H1 (cell line): ENCODE data around the gene TBC1D26. TPM values are rescaled to one million over a fixed set of nuclear protein-coding genes. Genes with fewer than 3 reads are reported as not detected.

ENCODE experiments used
- CTCF ChIA-PET: fragments of 300-600 bp; sonication (Branson Sonifier 250); formaldehyde crosslinking; loops from one replicate; lab custom pipeline; 2021; ENCODE audit not compliant: partially characterized antibody; lab: Charles Lee
- POLR2A ChIA-PET: fragments of 300-600 bp; sonication (Branson Sonifier 250); formaldehyde crosslinking; loops from one replicate; lab custom pipeline; 2021; ENCODE audit warnings: inconsistent platforms; ENCODE audit not compliant: partially characterized antibody; lab: Charles Lee
- DNase-seq, 2 experiments: peaks; one replicate each; pipeline versions ENCODE4 v3.0.0 to v3.0.0-alpha.2; 2010 to 2022; ENCODE audit warnings: low spot score in 2 of 2, low read depth in 1 of 2, mixed read lengths in 1 of 2
- FAIRE-seq: peaks from 2 replicates; lab custom pipeline; 2011; peaks lifted over from hg19 to GRCh38; lab: Jason Lieb, UNC
- H2AFZ ChIP-seq: 2 replicates; pipeline ENCODE4 v1.8.1; 2012; ENCODE audit warnings: low read length, inconsistent platforms
- H2AK5ac ChIP-seq: 2 replicates; pipeline ENCODE4 v1.6.1; 2013; ENCODE audit warnings: low read depth, low read length
- H2BK120ac ChIP-seq: replicated peaks from 2 replicates; pipeline ENCODE3; 2013; ENCODE audit warnings: low read depth, low read length, inconsistent platforms
- H2BK12ac ChIP-seq: 2 replicates; pipeline ENCODE4 v1.6.1; 2013; ENCODE audit warnings: low read depth, low read length
- H2BK15ac ChIP-seq: 2 replicates; pipeline ENCODE4 v1.6.1; 2013; ENCODE audit warnings: low read length
- H2BK20ac ChIP-seq: 2 replicates; pipeline ENCODE4 v1.6.1; 2013; ENCODE audit warnings: low read length
- H2BK5ac ChIP-seq: 2 replicates; pipeline ENCODE4 v1.6.1; 2013; ENCODE audit warnings: low read depth, low read length
- H3K14ac ChIP-seq: 2 replicates; pipeline ENCODE4 v1.6.1; 2013; ENCODE audit warnings: inconsistent platforms; ENCODE audit not compliant: insufficient read length
- H3K18ac ChIP-seq: 2 replicates; pipeline ENCODE4 v1.6.1; 2013; ENCODE audit warnings: low read length; ENCODE audit errors: extremely low read depth
- H3K23ac ChIP-seq: 2 replicates; pipeline ENCODE4 v1.6.1; 2013; ENCODE audit warnings: inconsistent platforms; ENCODE audit not compliant: insufficient read length
- H3K23me2 ChIP-seq: 2 replicates; pipeline ENCODE4 v1.6.1; 2013; ENCODE audit warnings: low read depth, low read length
- H3K27ac ChIP-seq: 2 replicates; pipeline ENCODE4 v1.6.1; 2011; ENCODE audit warnings: low read depth, low read length, inconsistent platforms
- H3K27me3 ChIP-seq, 4 experiments: replicated peaks in 1 of 4; 1 replicate in 1 of 4; 2 replicates in 3 of 4; pipeline versions ENCODE4 v1.6.1 to v1.8.1; 2011 to 2013; ENCODE audit warnings: low read length in 3 of 4, mild to moderate bottlenecking in 3 of 4, inconsistent platforms in 2 of 4, mixed read lengths in 2 of 4, moderate library complexity in 1 of 4; ENCODE audit not compliant: control insufficient read depth in 3 of 4, insufficient read depth in 3 of 4; ENCODE audit errors: extremely low read depth in 1 of 4
- H3K36me3 ChIP-seq, 4 experiments: 2 replicates each; pipeline versions ENCODE4 v1.6.1 to v1.8.1; 2011 to 2013; ENCODE audit warnings: mild to moderate bottlenecking in 4 of 4, low read length in 3 of 4, moderate library complexity in 2 of 4, control low read depth in 1 of 4, inconsistent platforms in 1 of 4; ENCODE audit not compliant: insufficient read depth in 4 of 4, control insufficient read depth in 2 of 4
- H3K4ac ChIP-seq: replicated peaks from 2 replicates; pipeline ENCODE3; 2013; ENCODE audit warnings: low read length, low read depth, mixed read lengths, inconsistent platforms; ENCODE audit not compliant: insufficient read length
- H3K4me1 ChIP-seq, 4 experiments: replicated peaks in 1 of 4; 1 replicate in 1 of 4; 2 replicates in 3 of 4; pipeline versions ENCODE4 v1.6.1 to v1.8.1; 2011 to 2013; ENCODE audit warnings: low read length in 3 of 4, inconsistent platforms in 2 of 4, mixed read lengths in 1 of 4; ENCODE audit not compliant: insufficient read depth in 4 of 4, control insufficient read depth in 3 of 4
- H3K4me2 ChIP-seq, 2 experiments: 2 replicates each; pipeline versions ENCODE4 v1.6.1 to v1.8.1; 2011 to 2013; ENCODE audit warnings: low read depth in 2 of 2, low read length in 2 of 2, control low read depth in 1 of 2, inconsistent platforms in 1 of 2, mild to moderate bottlenecking in 1 of 2; ENCODE audit not compliant: insufficient read depth in 1 of 2
- H3K4me3 ChIP-seq, 4 experiments: fragments of 200-600, 300-600 bp in 1 of 4; sonication (generic), shearing (Covaris generic), sonication (Bioruptor Twin) in 1 of 4; 2 replicates each; pipeline versions ENCODE4 v1.5.1 to v1.8.1; 2011 to 2016; ENCODE audit warnings: low read length in 4 of 4, low read depth in 3 of 4, control low read depth in 2 of 4, inconsistent platforms in 2 of 4, mild to moderate bottlenecking in 2 of 4, mixed read lengths in 1 of 4, moderate library complexity in 1 of 4; ENCODE audit not compliant: insufficient read depth in 2 of 4; ENCODE audit errors: extremely low read depth in 1 of 4
- H3K56ac ChIP-seq: replicated peaks from 2 replicates; pipeline ENCODE3; 2013; ENCODE audit warnings: low read depth, mild to moderate bottlenecking, mixed read lengths, low read length, inconsistent platforms; ENCODE audit not compliant: insufficient read length
- H3K79me1 ChIP-seq: 2 replicates; pipeline ENCODE4 v1.6.1; 2013; ENCODE audit warnings: low read depth, low read length, control low read depth
- H3K79me2 ChIP-seq, 2 experiments: 2 replicates each; pipeline versions ENCODE4 v1.6.1 to v1.8.1; 2012 to 2013; ENCODE audit warnings: low read length in 2 of 2, mild to moderate bottlenecking in 2 of 2, inconsistent platforms in 1 of 2; ENCODE audit not compliant: insufficient read depth in 2 of 2, control insufficient read depth in 1 of 2
- H3K9ac ChIP-seq, 4 experiments: replicated peaks in 1 of 4; 1 replicate in 1 of 4; 2 replicates in 3 of 4; pipeline versions ENCODE4 v1.6.1 to v1.8.1; 2011 to 2013; ENCODE audit warnings: low read depth in 3 of 4, low read length in 3 of 4, control low read depth in 2 of 4, mild to moderate bottlenecking in 2 of 4, moderate library complexity in 2 of 4, inconsistent platforms in 1 of 4; ENCODE audit errors: extremely low read depth in 1 of 4
- H3K9me3 ChIP-seq, 2 experiments: 2 replicates each; pipeline versions ENCODE4 v1.6.1 to v1.8.1; 2012 to 2013; ENCODE audit warnings: mild to moderate bottlenecking in 2 of 2, moderate library complexity in 2 of 2, control low read depth in 1 of 2, inconsistent platforms in 1 of 2, low read depth in 1 of 2, low read length in 1 of 2, mixed read lengths in 1 of 2; ENCODE audit not compliant: insufficient read depth in 2 of 2
- H4K20me1 ChIP-seq, 2 experiments: replicated peaks in 1 of 2; 2 replicates each; pipeline versions ENCODE3 to v1.8.1; 2011 to 2013; ENCODE audit warnings: inconsistent platforms in 2 of 2, low read length in 2 of 2, mild to moderate bottlenecking in 1 of 2; ENCODE audit not compliant: insufficient read depth in 2 of 2, control insufficient read depth in 1 of 2
- H4K5ac ChIP-seq: 2 replicates; pipeline ENCODE4 v1.6.1; 2013; ENCODE audit warnings: low read length, low read depth, mixed read lengths, inconsistent platforms; ENCODE audit not compliant: insufficient read length
- H4K8ac ChIP-seq: 2 replicates; pipeline ENCODE4 v1.8.0; 2013; ENCODE audit warnings: mild to moderate bottlenecking, moderate library complexity, low read length, inconsistent platforms; ENCODE audit not compliant: insufficient read depth; ENCODE audit errors: extremely low read depth
- H4K91ac ChIP-seq: replicated peaks from 2 replicates; pipeline ENCODE3; 2013; ENCODE audit warnings: low read length, mixed read lengths, inconsistent platforms; ENCODE audit not compliant: insufficient read length
- CBX5 ChIP-seq: fragments of 300-800, 300-1000 bp; sonication (generic); IDR thresholded peaks from 2 replicates; pipeline ENCODE4 v1.7.1; 2016; ENCODE audit warnings: antibody characterized with exemption, low read length, low read depth
- CTBP2 ChIP-seq: IDR thresholded peaks from 2 replicates; pipeline ENCODE4 v1.7.0; 2011; ENCODE audit warnings: borderline replicate concordance, mild to moderate bottlenecking, moderate library complexity, mixed read lengths, low read length; ENCODE audit not compliant: insufficient read depth, insufficient read length
- EGR1 ChIP-seq: IDR thresholded peaks from 2 replicates; pipeline ENCODE4 v1.6.1; 2011; ENCODE audit warnings: low read depth, low read length, borderline replicate concordance
- GABPA ChIP-seq: IDR thresholded peaks from 2 replicates; pipeline ENCODE4 v1.6.1; 2011; ENCODE audit warnings: mild to moderate bottlenecking, low read length, moderate library complexity, borderline replicate concordance; ENCODE audit not compliant: insufficient read depth
- KDM5A ChIP-seq: fragments of 200-600 bp; IDR thresholded peaks from 2 replicates; pipeline ENCODE4 v1.7.1; 2012; ENCODE audit warnings: mild to moderate bottlenecking, low read length, inconsistent platforms, mixed read lengths
- NANOG ChIP-seq: IDR thresholded peaks from 2 replicates; pipeline ENCODE4 v1.6.1; 2011; ENCODE audit warnings: low read length, low read depth, mild to moderate bottlenecking, inconsistent platforms; ENCODE audit not compliant: insufficient read depth, poor library complexity, severe bottlenecking
- SIN3A ChIP-seq, 2 experiments: IDR thresholded peaks in 1 of 2; conservative IDR thresholded peaks in 1 of 2; 2 replicates each; pipeline ENCODE4 v1.6.1; 2011 to 2012; ENCODE audit warnings: low read length in 2 of 2, improper control_type of control experiment in 1 of 2, low read depth in 1 of 2, mild to moderate bottlenecking in 1 of 2
- SP1 ChIP-seq: IDR thresholded peaks from 2 replicates; pipeline ENCODE4 v1.6.1; 2011; ENCODE audit warnings: low read depth, low read length
- TAF1 ChIP-seq: IDR thresholded peaks from 2 replicates; pipeline ENCODE4 v1.6.1; 2011; ENCODE audit warnings: mild to moderate bottlenecking, low read depth, low read length
- WGBS, 2 experiments: shearing (Covaris generic) in 1 of 2; methylation state at CpG; one replicate each; pipeline versions ENCODE4 v1.1.6 to v1.1.7; 2013 to 2015; ENCODE audit warnings: low lambda C conversion rate in 2 of 2, mixed read lengths in 2 of 2, inconsistent platforms in 1 of 2, low coverage in 1 of 2, missing lambda C conversion rate in 1 of 2; ENCODE audit not compliant: insufficient replicate concordance in 2 of 2, insufficient coverage in 1 of 2, insufficient read length in 1 of 2; ENCODE audit errors: extremely low coverage in 1 of 2, missing lambda C conversion rate in 1 of 2; 5-methylcytosine and 5-hydroxymethylcytosine counted together
- polyA plus RNA-seq, 7 experiments: library from polyadenylated mRNA; depleted of rRNA in 3 of 7; stranded (reverse) in 5 of 7; unstranded in 2 of 7; fragments of >200 nt in 5 of 7; fragments of 200-250 nt in 2 of 7; gene quantifications; 1 replicate in 5 of 7; 2 replicates in 1 of 7; 4 replicates in 1 of 7; pipeline versions ENCODE4 v1.2.1 to v1.2.3, GENCODE V29; 2011 to 2013; ENCODE audit warnings: missing spikeins in 2 of 7, mixed read lengths in 2 of 7
- total RNA-seq: library from RNA; stranded (reverse); fragmentation: NEBNext Ultra II Directional; extraction: Animal tissue kit (Norgen Biotek cat#: 25700); gene quantifications from 2 replicates; pipeline ENCODE4 v1.2.1, GENCODE V29; 2021
- TF ChIP-seq, protein P1 (sequence below): IDR thresholded peaks from 2 replicates; pipeline ENCODE4 v1.6.1; 2012; ENCODE audit warnings: inconsistent platforms

The TBC1D26 gene
- total and polyA plus RNA-seq, 2 of the 8 experiments (the other 6 are each of a cell fraction or from before 2014, with no cell fraction given), result 0.84 to 1.4 TPM

DNA sequence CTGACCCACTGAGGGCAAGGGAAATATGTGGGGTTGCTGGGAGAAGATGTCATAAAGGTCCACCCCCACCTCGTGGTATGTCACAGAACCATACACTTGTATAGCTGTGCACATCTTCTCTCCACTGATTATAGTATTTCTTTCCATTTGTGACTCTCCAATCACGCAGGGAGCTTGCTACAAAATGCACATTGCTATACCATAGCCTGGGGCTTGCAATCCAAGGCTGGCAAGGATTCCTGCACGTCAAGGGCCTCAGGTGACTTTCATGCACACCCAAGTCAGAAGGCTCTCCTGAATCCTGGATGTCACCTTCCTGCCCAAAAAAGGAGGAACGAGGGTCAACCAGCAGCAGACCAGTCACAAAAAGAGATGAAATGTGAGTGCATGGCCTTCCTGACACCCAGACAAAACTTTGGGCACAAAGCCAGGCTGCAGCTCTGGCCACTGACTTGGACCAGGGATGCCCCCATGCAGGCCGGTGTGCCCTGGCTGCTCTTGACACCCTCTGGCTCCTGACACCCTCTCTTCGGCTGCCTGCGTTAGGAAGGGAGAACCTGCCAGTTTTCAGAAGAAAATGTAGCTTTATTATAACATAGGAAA lies 12.1 kb downstream of the TBC1D26 start:
- H3K27ac ChIP-seq, result no peak overlapping the region
- no peak overlapping the region for H3K4me2 ChIP-seq
- H2BK5ac ChIP-seq, result no peak overlapping the region
- H2BK120ac ChIP-seq, result no peak overlapping the region
- no peaks in the 10 kb centered on the region for H3K36me3 ChIP-seq
- H3K9me3 ChIP-seq, result peaks cover 0 to 4% of the 10 kb centered on the region in 2 experiments; a peak in 1 of 4 replicates
- CTCF ChIA-PET, result no interaction called here
- H4K5ac ChIP-seq, result no peak overlapping the region
- H2AFZ ChIP-seq, result no peak overlapping the region
- no peaks in the 10 kb centered on the region for H3K23me2 ChIP-seq
- no peaks in the 10 kb centered on the region for H3K79me2 ChIP-seq
- no peak overlapping the region for H3K18ac ChIP-seq
- no peaks in the 10 kb centered on the region for H3K27me3 ChIP-seq
- no peak overlapping the region for H3K9ac ChIP-seq
- H4K91ac ChIP-seq, result no peak overlapping the region
- H3K23ac ChIP-seq, result no peak overlapping the region
- H2BK20ac ChIP-seq, result no peak overlapping the region
- H3K4me3 ChIP-seq, result no peak overlapping the region
- H4K20me1 ChIP-seq, result no peaks in the 10 kb centered on the region
- no peak for FAIRE-seq
- H2AK5ac ChIP-seq, result no peak overlapping the region
- H3K56ac ChIP-seq, result no peak overlapping the region
- H3K14ac ChIP-seq, result no peak overlapping the region
- 91% methylated on average over 7 of the region's 7 CpGs; no CpG with 5 or more reads in 1 of the 2 experiments for WGBS, 2 experiments
- no peak for DNase-seq
- no peaks in the 10 kb centered on the region for H3K4me1 ChIP-seq
- H3K79me1 ChIP-seq, result no peaks in the 10 kb centered on the region
- no peak overlapping the region for H2BK15ac ChIP-seq
- H4K8ac ChIP-seq, result no peak overlapping the region
- no peak overlapping the region for H2BK12ac ChIP-seq
- POLR2A ChIA-PET, result interaction anchor here (0.6 kb wide), 2 partner anchors 41 to 121 kb away, joined by 3 read pairs; no protein-coding TSS in a partner anchor
- no peak overlapping the region for H3K4ac ChIP-seq
- no peak for TF ChIP-seq NANOG
- no peak for TF ChIP-seq TAF1
- no peak for TF ChIP-seq SP1
- no peak for TF ChIP-seq GABPA
- no peak for TF ChIP-seq CTBP2
- TF ChIP-seq, protein P1, sequence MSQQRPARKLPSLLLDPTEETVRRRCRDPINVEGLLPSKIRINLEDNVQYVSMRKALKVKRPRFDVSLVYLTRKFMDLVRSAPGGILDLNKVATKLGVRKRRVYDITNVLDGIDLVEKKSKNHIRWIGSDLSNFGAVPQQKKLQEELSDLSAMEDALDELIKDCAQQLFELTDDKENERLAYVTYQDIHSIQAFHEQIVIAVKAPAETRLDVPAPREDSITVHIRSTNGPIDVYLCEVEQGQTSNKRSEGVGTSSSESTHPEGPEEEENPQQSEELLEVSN, result no peak
- TF ChIP-seq SIN3A (conservative IDR thresholded peaks at IDR 0.05 in 1 of 2, IDR thresholded peaks at IDR 0.05 in 1 of 2; ENCODE audit: low read depth in 1 of 2, low read length in 2 of 2), result no peak
- TF ChIP-seq CBX5, result no peak
- TF ChIP-seq EGR1, result no peak
- no peak for TF ChIP-seq KDM5A
